Esophagus squamous epithelium (tissue), 5 donors: Measurements from ENCODE around the gene TRMT61A. TPM values are rescaled to one million over a fixed set of nuclear protein-coding genes. Genes with fewer than 3 reads are reported as not detected.

Source experiments
- DNase-seq: peaks from one replicate; lab custom pipeline; 2025; lab: John Stamatoyannopoulos, UW
- H3K27ac ChIP-seq, 4 donors: fragments of 200-600 bp; sonication (generic); one replicate each; pipeline ENCODE4 v1.5.1; 2016 to 2019; ENCODE audit warnings: mild to moderate bottlenecking in 1 of 4
- H3K27me3 ChIP-seq, 4 donors: fragments of 200-600 bp; sonication (generic); 1 replicate in 3 of 4; 2 replicates in 1 of 4; pipeline versions ENCODE4 v1.5.1 to v1.6.0; 2017 to 2021; ENCODE audit warnings: antibody characterized with exemption in 1 of 4
- H3K36me3 ChIP-seq, 3 donors: fragments of 200-600 bp; sonication (generic); one replicate each; pipeline ENCODE4 v1.5.1; 2016 to 2019
- H3K4me1 ChIP-seq, 3 donors: fragments of 200-600 bp; sonication (generic); one replicate each; pipeline ENCODE4 v1.5.1; 2017 to 2019
- H3K4me3 ChIP-seq, 4 donors: fragments of 200-600 bp; sonication (generic); 1 replicate in 3 of 4; 2 replicates in 1 of 4; pipeline ENCODE4 v1.5.1; 2016 to 2019; ENCODE audit warnings: mild to moderate bottlenecking in 2 of 4, moderate library complexity in 1 of 4
- H3K9me3 ChIP-seq, 3 donors: fragments of 200-600 bp; sonication (generic); one replicate each; pipeline ENCODE4 v1.5.1; 2016 to 2019
- POLR2A ChIP-seq, 4 donors: fragments of 450-650 bp; IDR thresholded peaks; one replicate each; pipeline ENCODE4 v1.6.1; 2017; ENCODE audit warnings: antibody characterized with exemption in 4 of 4, mild to moderate bottlenecking in 4 of 4, moderate library complexity in 3 of 4
- WGBS, 2 donors: methylation state at CpG; one replicate each; pipeline ENCODE4 v1.1.5; 2018; 5-methylcytosine and 5-hydroxymethylcytosine counted together
- intact Hi-C: fragments of 100-400 bp; cut with DNase I; formaldehyde crosslinking; loops from one replicate; pipeline ENCODE4 v1.15.0; 2022
- total RNA-seq, 4 donors: library from RNA; depleted of rRNA; stranded (reverse); fragments of >200 nt; gene quantifications; one replicate each; pipeline ENCODE4 v1.1.0, GENCODE V29; 2016
- TF ChIP-seq, protein P1 (sequence below), 6 experiments: fragments of 450-650 bp in 4 of 6; fragments of 200-600 bp in 2 of 6; sonication (generic) in 2 of 6; IDR thresholded peaks; one replicate each; pipeline ENCODE4 v1.5.1; 2016 to 2019; ENCODE audit warnings: antibody characterized with exemption in 6 of 6, mild to moderate bottlenecking in 4 of 6, moderate library complexity in 4 of 6
- donor health status: DM: yes; HTN: yes; CAD: no.

TRMT61A gene
- total RNA-seq, 4 donors from 2014 or later, result 7.7 to 20.6 (median 9.9) TPM

DNA sequence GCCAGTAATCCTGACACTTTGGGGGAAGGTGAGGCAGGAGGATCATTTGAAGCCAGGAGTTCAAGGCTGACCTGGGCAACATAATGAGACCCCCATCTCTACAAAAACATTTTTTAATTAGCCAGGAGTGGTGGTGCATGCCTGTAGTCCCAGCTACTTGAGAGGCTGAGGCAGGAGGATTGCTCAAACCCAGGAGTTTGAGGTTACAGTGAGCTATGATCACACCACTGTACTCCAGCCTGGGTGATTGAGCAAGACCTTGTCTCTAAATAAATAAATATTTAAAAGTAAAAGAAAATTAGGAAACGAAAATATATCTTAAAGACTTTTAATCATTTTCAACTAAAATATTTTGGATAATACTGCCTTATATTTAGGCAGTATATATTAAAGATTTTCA lies 32.2 kb upstream of the TRMT61A start:
- no peaks in the 10 kb centered on the region for H3K9me3 ChIP-seq
- no peak overlapping the region for H3K4me3 ChIP-seq
- H3K27me3 ChIP-seq, result no peaks in the 10 kb centered on the region
- TF ChIP-seq POLR2A (IDR thresholded peaks at IDR 0.05), result no peak
- TF ChIP-seq, protein P1, sequence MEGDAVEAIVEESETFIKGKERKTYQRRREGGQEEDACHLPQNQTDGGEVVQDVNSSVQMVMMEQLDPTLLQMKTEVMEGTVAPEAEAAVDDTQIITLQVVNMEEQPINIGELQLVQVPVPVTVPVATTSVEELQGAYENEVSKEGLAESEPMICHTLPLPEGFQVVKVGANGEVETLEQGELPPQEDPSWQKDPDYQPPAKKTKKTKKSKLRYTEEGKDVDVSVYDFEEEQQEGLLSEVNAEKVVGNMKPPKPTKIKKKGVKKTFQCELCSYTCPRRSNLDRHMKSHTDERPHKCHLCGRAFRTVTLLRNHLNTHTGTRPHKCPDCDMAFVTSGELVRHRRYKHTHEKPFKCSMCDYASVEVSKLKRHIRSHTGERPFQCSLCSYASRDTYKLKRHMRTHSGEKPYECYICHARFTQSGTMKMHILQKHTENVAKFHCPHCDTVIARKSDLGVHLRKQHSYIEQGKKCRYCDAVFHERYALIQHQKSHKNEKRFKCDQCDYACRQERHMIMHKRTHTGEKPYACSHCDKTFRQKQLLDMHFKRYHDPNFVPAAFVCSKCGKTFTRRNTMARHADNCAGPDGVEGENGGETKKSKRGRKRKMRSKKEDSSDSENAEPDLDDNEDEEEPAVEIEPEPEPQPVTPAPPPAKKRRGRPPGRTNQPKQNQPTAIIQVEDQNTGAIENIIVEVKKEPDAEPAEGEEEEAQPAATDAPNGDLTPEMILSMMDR (IDR thresholded peaks at IDR 0.05), result no peak
- H3K36me3 ChIP-seq, result peaks cover 9 to 95% (median 13%) of the 10 kb centered on the region in 3 donors
- DNase-seq, result no peak
- intact Hi-C loops, result no loop called here
- no peak overlapping the region for H3K27ac ChIP-seq
- peaks cover 0 to 23% (median 0%) of the 10 kb centered on the region in 3 donors for H3K4me1 ChIP-seq
- 0 to 31% methylated on average over 1 of the region's 1 CpG for WGBS, 2 donors

GRCh38 chr14:103499709-103500108 lies 29.3 kb upstream of the TRMT61A start:
- peaks cover 16 to 95% (median 24%) of the 10 kb centered on the region in 3 donors for H3K36me3 ChIP-seq
- intact Hi-C loops, result loop anchor here (5.0 kb wide), 1 partner anchor 48 kb away; no protein-coding TSS in a partner anchor
- WGBS, 2 donors, result 32 to 67% methylated on average over 10 of the region's 10 CpGs

GRCh38 chr14:103500148-103500990 lies 28.6 kb upstream of the TRMT61A start:
- peaks cover 0 to 20% (median 0%) of the 10 kb centered on the region in 3 donors for H3K4me1 ChIP-seq
- no peaks in the 10 kb centered on the region for H3K9me3 ChIP-seq
- intact Hi-C loops, result loop anchor here (5.0 kb wide), 1 partner anchor 47 kb away; no protein-coding TSS in a partner anchor
- peak overlapping the region in 3 of 4 donors; percentile 1 to 53 (median 41) for H3K27ac ChIP-seq
- no peak overlapping the region for H3K4me3 ChIP-seq
- DNase-seq, result no peak
- TF ChIP-seq, protein P1 (IDR thresholded peaks at IDR 0.05), result peak; percentile 82 to 95 (median 90)
- no peak for TF ChIP-seq POLR2A (IDR thresholded peaks at IDR 0.05)
- no peaks in the 10 kb centered on the region for H3K27me3 ChIP-seq
- WGBS, 2 donors, result 33 to 44% methylated on average over 17 of the region's 17 CpGs
- H3K36me3 ChIP-seq, result peaks cover 18 to 95% (median 31%) of the 10 kb centered on the region in 3 donors

More at GRCh38 chr14:103499709-103500108, 29.3 kb upstream of the TRMT61A start:
- Histone ChIP-seq H3K4me1 (peaks cover 0 to 23% (median 0%) of the 10 kb centered on the region in 3 donors), H3K9me3 (no peaks in the 10 kb centered on the region), H3K27me3 (no peaks in the 10 kb centered on the region), H3K27ac (no peak overlapping the region), H3K4me3 (no peak overlapping the region)
- no peak for DNase-seq
- no peak for TF ChIP-seq POLR2A (IDR thresholded peaks at IDR 0.05)
- TF ChIP-seq, protein P1 (IDR thresholded peaks at IDR 0.05), result no peak

DNA sequence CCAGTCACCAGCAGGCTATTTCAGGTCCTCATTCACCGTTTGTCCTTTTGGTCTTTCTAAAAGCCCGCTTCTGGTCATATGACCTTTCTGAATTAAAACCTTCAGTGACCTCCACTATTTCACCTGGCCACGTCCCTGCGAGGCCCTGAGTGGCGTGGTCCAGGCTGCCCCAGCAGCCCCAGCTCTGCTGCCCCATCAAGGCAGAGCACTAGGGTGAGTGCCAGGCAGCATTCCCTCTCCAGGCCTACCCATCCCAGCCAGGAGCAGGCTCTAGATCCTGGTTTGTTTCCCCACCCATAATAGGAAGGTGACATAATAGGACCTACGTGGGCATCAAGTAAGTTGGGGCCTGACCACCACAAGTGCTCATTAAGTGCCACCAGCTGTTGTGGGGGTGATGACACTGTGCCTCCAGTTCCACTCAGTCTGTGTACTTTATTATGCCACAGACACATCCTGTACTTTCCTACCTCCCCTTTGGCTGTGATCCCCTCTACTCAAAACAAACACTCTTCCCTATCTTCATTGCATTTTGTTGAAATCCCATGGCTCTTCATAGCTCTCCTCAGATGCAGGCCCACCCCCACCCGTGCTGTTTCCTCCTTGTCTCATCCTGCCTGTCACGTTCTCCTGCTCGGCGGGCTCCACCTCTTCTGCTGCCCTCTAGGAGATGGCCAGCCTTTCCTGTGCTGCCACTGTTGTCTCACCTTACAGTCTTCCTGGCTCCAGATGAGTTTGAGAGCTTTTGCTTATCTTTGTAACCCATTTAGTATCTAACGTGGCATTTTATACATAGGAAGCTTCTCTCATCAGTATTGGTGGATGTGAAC lies 27.7 kb upstream of the TRMT61A start:
- Histone ChIP-seq H3K4me3 (no peak overlapping the region), H3K4me1 (peaks cover 0 to 14% (median 0%) of the 10 kb centered on the region in 3 donors), H3K36me3 (peaks cover 18 to 95% (median 32%) of the 10 kb centered on the region in 3 donors), H3K9me3 (no peaks in the 10 kb centered on the region), H3K27me3 (no peaks in the 10 kb centered on the region), H3K27ac (peak overlapping the region in 1 of 4 donors; percentile 53)
- intact Hi-C loops, result loop anchor here (5.0 kb wide), 1 partner anchor 46 kb away; no protein-coding TSS in a partner anchor
- no peak for TF ChIP-seq POLR2A (IDR thresholded peaks at IDR 0.05)
- TF ChIP-seq, protein P1 (IDR thresholded peaks at IDR 0.05), result no peak
- WGBS, 2 donors, result 71 to 82% methylated on average over 10 of the region's 11 CpGs
- DNase-seq, result no peak
